A549 (cell line): ENCODE data around the gene KCNG4. TPM values are rescaled to one million over a fixed set of nuclear protein-coding genes. Genes with fewer than 3 reads are reported as not detected.

ENCODE experiments used
- ATAC-seq, 2 experiments: fragments of 200-7000 bp in 1 of 2; fragments of >200 bp in 1 of 2; cut with Nextera tagmentation in 1 of 2; cut with Tn5 transposase in 1 of 2; 3 replicates each; pipeline versions ENCODE4 v1.8.0 to v1.9.1; 2018 to 2020; ENCODE audit warnings: mild to moderate bottlenecking in 1 of 2, moderate library complexity in 1 of 2
- CTCF ChIA-PET: fragments of 300-600 bp; sonication (Branson Sonifier 250); formaldehyde crosslinking; extraction: SDS; loops from one replicate; lab custom pipeline; 2021; ENCODE audit warnings: antibody characterized with exemption, inconsistent platforms; lab: Yijun Ruan, JAX
- POLR2A ChIA-PET: fragments of 350-600 bp; formaldehyde crosslinking; extraction: SDS; loops from one replicate; lab custom pipeline; 2021; ENCODE audit warnings: antibody characterized with exemption, inconsistent platforms; lab: Yijun Ruan, JAX
- DNase-seq, 2 experiments: peaks; one replicate each; pipeline versions ENCODE4 v3.0.0 to v3.0.0-alpha.2; 2011 to 2016; ENCODE audit warnings: low read depth in 1 of 2, low spot score in 1 of 2
- FAIRE-seq: peaks from 2 replicates; lab custom pipeline; 2011; peaks lifted over from hg19 to GRCh38; lab: Jason Lieb, UNC
- H3K27ac ChIP-seq, 2 experiments: fragments of >200 bp; sonication (Bioruptor Twin); formaldehyde crosslinking; 3 replicates each; pipeline ENCODE4 v1.5.1; 2016 to 2017
- H3K4me1 ChIP-seq: fragments of >200 bp; sonication (Bioruptor Twin); formaldehyde crosslinking; 3 replicates; pipeline ENCODE4 v1.6.1; 2016
- H3K4me2 ChIP-seq: fragments of >200 bp; sonication (Bioruptor Twin); formaldehyde crosslinking; 3 replicates; pipeline ENCODE4 v1.6.1; 2016
- H3K4me3 ChIP-seq: fragments of >200 bp; sonication (Bioruptor Twin); formaldehyde crosslinking; 3 replicates; pipeline ENCODE4 v1.5.1; 2016
- H3K9me3 ChIP-seq: fragments of >200 bp; sonication (Bioruptor Twin); formaldehyde crosslinking; 3 replicates; pipeline ENCODE4 v1.6.1; 2016
- BHLHE40 ChIP-seq: IDR thresholded peaks from 2 replicates; pipeline ENCODE4 v1.6.1; 2012; ENCODE audit warnings: low read depth, low read length, inconsistent platforms
- CBX8 ChIP-seq: fragments of 200-600 bp; sonication (generic); IDR thresholded peaks from 2 replicates; pipeline ENCODE4 v1.6.1; 2016
- CEBPB ChIP-seq, 2 experiments: fragments of >200 bp in 1 of 2; sonication (Bioruptor Twin) in 1 of 2; formaldehyde crosslinking in 1 of 2; IDR thresholded peaks; 2 replicates each; pipeline ENCODE4 v1.6.1; 2012 to 2016
- EHMT2 ChIP-seq: fragments of 200-600 bp; sonication (generic); IDR thresholded peaks from 2 replicates; pipeline ENCODE4 v1.6.1; 2016; ENCODE audit warnings: antibody characterized with exemption, low read depth, mild to moderate bottlenecking, moderate library complexity
- HEYL ChIP-seq: fragments of 250-450 bp; sonication (Bioruptor Pico); IDR thresholded peaks from 2 replicates; pipeline ENCODE4 v1.8.0; 2021; ENCODE audit warnings: mild to moderate bottlenecking, moderate library complexity
- JUN ChIP-seq, 2 experiments: fragments of >200 bp; sonication (Bioruptor Twin); formaldehyde crosslinking; IDR thresholded peaks; 2 replicates in 1 of 2; 3 replicates in 1 of 2; pipeline ENCODE4 v1.6.1; 2016 to 2017
- KDM1A ChIP-seq: fragments of 200-600 bp; sonication (generic); IDR thresholded peaks from 2 replicates; pipeline ENCODE4 v1.6.1; 2016; ENCODE audit warnings: low read depth, mild to moderate bottlenecking
- KDM5A ChIP-seq: fragments of 200-600 bp; sonication (generic); IDR thresholded peaks from 2 replicates; pipeline ENCODE4 v1.6.1; 2016; ENCODE audit warnings: antibody characterized with exemption, mild to moderate bottlenecking
- MYC ChIP-seq: IDR thresholded peaks from 2 replicates; pipeline ENCODE4 v1.6.1; 2012; ENCODE audit warnings: mild to moderate bottlenecking, inconsistent platforms, low read length, improper control_type of control experiment, borderline replicate concordance
- NPAS2 ChIP-seq: fragments of 250-450 bp; sonication (Bioruptor Pico); IDR thresholded peaks from 2 replicates; pipeline ENCODE4 v1.8.0; 2022; ENCODE audit warnings: mild to moderate bottlenecking, moderate library complexity, borderline replicate concordance
- NR3C1 ChIP-seq: fragments of >200 bp; sonication (Bioruptor Twin); formaldehyde crosslinking; IDR thresholded peaks from 3 replicates; pipeline ENCODE4 v1.6.1; 2017
- POLR2AphosphoS2 ChIP-seq: conservative IDR thresholded peaks from 2 replicates; pipeline ENCODE4 v1.6.1; 2012; ENCODE audit warnings: low read length, improper control_type of control experiment, inconsistent platforms
- RAD21 ChIP-seq, 2 experiments: fragments of >200 bp in 1 of 2; sonication (Bioruptor Twin) in 1 of 2; formaldehyde crosslinking in 1 of 2; IDR thresholded peaks in 1 of 2; conservative IDR thresholded peaks in 1 of 2; 2 replicates in 1 of 2; 3 replicates in 1 of 2; pipeline ENCODE4 v1.6.1; 2012 to 2018; ENCODE audit warnings: inconsistent platforms in 1 of 2
- RCOR1 ChIP-seq: fragments of 150-350 bp; IDR thresholded peaks from 2 replicates; pipeline ENCODE4 v1.6.1; 2014; ENCODE audit warnings: antibody characterized with exemption, low read length, low read depth
- SMC3 ChIP-seq: fragments of >200 bp; sonication (Bioruptor Twin); formaldehyde crosslinking; IDR thresholded peaks from 3 replicates; pipeline ENCODE4 v1.6.1; 2018; ENCODE audit warnings: inconsistent platforms
- TP53 ChIP-seq: fragments of 250-450 bp; sonication (Bioruptor Pico); IDR thresholded peaks from 2 replicates; pipeline ENCODE4 v1.5.0; 2021; ENCODE audit warnings: mild to moderate bottlenecking, moderate library complexity
- WGBS: methylation state at CpG from one replicate; pipeline ENCODE4 v1.1.6; 2017; ENCODE audit errors: missing lambda C conversion rate; 5-methylcytosine and 5-hydroxymethylcytosine counted together
- polyA plus RNA-seq, 4 experiments: library from polyadenylated mRNA; depleted of rRNA in 3 of 4; stranded (reverse); fragments of >200 nt; fragmentation: RNase III in 1 of 4; extraction: RNeasy Plus Mini Kit Qiagen cat#74134 plus additional on column Dnase treatment in 1 of 4; gene quantifications; 2 replicates in 3 of 4; 3 replicates in 1 of 4; pipeline ENCODE4 v1.2.3, GENCODE V29; 2011 to 2017
- TF ChIP-seq, protein P1 (sequence below): fragments of >200 bp; sonication (Bioruptor Twin); formaldehyde crosslinking; IDR thresholded peaks from 3 replicates; pipeline ENCODE4 v1.5.1; 2016
- TF ChIP-seq, protein P2 (sequence below): fragments of >200 bp; sonication (Bioruptor Twin); formaldehyde crosslinking; IDR thresholded peaks from 3 replicates; pipeline ENCODE4 v1.6.1; 2016

The KCNG4 gene
- polyA plus RNA-seq, 2 of the 4 experiments (the other 2 are of a cell fraction) = not detected

DNA sequence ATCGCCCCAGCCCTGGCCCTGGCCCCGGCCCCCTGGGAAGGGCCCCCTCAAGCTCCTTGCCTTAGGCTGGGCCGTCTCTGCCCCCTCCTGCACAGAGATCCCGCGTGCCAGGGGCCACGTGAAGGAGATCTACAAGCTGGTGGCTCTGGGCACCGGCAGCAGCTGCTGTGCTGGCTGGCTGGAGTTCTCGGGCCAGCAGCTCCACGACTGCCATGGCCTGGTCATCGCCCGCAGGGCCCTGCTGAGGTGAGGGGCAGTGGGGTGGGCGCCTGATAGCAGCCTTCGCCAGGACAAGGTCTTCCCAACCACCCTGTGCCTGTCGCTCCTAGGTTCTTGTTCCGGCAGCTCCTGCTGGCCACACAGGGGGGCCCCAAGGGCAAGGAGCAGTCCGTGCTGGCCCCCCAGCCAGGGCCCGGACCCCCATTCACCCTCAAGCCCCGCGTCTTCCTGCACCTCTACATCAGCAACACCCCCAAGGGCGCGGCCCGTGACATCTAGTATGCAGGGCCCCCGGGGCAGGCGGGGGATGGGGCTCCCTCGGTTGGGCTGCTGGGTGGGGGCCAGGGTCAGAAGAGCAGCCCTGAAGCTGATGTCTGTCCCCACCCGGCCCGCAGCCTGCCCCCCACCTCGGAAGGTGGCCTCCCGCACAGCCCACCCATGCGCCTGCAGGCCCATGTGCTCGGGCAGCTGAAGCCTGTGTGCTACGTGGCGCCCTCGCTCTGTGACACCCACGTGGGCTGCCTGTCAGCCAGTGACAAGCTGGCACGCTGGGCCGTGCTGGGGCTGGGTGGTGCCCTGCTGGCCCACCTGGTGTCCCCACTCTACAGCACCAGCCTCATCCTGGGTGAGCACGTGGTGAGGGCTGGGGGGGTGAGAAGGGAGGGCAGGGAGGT, 44.4 kb downstream of the KCNG4 start:
- Histone ChIP-seq H3K4me2 (no peak overlapping the region), H3K4me3 (no peak overlapping the region), H3K4me1 (no peaks in the 10 kb centered on the region), H3K27ac (no peak overlapping the region), H3K9me3 (no peaks in the 10 kb centered on the region)
- DNase-seq (no peak), FAIRE-seq (no peak), ATAC-seq (no peak)
- 83% methylated on average over 6 of the region's 38 CpGs for WGBS
- POLR2A ChIA-PET = no interaction called here
- CTCF ChIA-PET = interaction anchor here (0.9 to 2.6 kb wide), 7 partner anchors 8 to 310 kb away, joined by 3 to 21 read pairs (median 3); partner anchors contain the start of gene TAF1C
- TF ChIP-seq CEBPB (IDR thresholded peaks at IDR 0.05) (no peak), BHLHE40 (no peak), MYC (no peak), KDM1A (no peak), CBX8 (no peak), NPAS2 (no peak), JUN (IDR thresholded peaks at IDR 0.05) (no peak), TP53 (no peak), EHMT2 (no peak), KDM5A (no peak), RCOR1 (no peak), RAD21 (conservative IDR thresholded peaks at IDR 0.05 in 1 of 2, IDR thresholded peaks at IDR 0.05 in 1 of 2) (no peak)
- TF ChIP-seq, protein P1, sequence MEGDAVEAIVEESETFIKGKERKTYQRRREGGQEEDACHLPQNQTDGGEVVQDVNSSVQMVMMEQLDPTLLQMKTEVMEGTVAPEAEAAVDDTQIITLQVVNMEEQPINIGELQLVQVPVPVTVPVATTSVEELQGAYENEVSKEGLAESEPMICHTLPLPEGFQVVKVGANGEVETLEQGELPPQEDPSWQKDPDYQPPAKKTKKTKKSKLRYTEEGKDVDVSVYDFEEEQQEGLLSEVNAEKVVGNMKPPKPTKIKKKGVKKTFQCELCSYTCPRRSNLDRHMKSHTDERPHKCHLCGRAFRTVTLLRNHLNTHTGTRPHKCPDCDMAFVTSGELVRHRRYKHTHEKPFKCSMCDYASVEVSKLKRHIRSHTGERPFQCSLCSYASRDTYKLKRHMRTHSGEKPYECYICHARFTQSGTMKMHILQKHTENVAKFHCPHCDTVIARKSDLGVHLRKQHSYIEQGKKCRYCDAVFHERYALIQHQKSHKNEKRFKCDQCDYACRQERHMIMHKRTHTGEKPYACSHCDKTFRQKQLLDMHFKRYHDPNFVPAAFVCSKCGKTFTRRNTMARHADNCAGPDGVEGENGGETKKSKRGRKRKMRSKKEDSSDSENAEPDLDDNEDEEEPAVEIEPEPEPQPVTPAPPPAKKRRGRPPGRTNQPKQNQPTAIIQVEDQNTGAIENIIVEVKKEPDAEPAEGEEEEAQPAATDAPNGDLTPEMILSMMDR = no peak
- TF ChIP-seq, protein P2, sequence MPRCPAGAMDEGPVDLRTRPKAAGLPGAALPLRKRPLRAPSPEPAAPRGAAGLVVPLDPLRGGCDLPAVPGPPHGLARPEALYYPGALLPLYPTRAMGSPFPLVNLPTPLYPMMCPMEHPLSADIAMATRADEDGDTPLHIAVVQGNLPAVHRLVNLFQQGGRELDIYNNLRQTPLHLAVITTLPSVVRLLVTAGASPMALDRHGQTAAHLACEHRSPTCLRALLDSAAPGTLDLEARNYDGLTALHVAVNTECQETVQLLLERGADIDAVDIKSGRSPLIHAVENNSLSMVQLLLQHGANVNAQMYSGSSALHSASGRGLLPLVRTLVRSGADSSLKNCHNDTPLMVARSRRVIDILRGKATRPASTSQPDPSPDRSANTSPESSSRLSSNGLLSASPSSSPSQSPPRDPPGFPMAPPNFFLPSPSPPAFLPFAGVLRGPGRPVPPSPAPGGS = no peak

DNA sequence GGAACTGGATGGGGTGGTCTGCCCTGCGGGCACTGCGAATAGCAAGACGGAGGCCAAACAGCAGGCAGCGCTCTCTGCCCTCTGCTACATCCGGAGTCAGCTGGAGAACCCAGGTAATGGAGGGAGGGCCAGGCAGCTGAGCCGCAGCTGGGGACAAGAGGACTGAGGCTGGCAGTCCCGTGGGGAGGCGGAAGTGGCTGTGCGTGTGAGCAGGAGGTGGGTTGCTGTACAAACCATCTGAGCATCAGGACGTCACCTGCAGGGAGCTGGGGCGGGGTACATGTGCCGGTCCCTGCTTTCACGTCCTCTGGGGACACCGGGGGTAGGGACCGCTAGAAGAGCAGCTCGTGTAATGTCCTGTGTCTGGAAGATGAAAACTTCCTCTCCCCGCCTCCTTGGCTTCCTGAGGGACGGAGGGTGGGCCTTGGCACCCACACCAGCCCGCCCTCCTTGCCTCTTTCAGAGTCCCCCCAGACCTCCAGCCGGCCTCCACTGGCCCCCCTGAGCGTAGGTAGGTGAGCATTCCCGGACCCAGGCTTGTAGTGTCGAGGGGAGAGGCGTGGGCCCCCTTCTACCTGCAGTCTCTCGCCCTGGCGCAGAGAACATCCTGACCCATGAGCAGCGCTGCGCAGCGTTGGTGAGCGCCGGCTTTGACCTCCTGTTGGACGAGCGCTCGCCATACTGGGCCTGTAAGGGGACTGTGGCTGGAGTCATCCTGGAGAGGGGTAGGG, 45.2 kb downstream of the KCNG4 start:
- H3K9me3 ChIP-seq = no peaks in the 10 kb centered on the region
- ChIA-PET POLR2A (no interaction called here), CTCF (interaction anchor here (0.9 to 2.6 kb wide), 5 partner anchors 7 to 311 kb away, joined by 3 to 21 read pairs (median 4); partner anchors contain the start of gene TAF1C)
- no peak for DNase-seq
- no peak for ATAC-seq
- TF ChIP-seq POLR2AphosphoS2 (no peak), NR3C1 (no peak), SMC3 (no peak), HEYL (CRISPR knock-in tag) (no peak), KDM5A (no peak)
- H3K4me3 ChIP-seq = no peak overlapping the region
- no peak overlapping the region for H3K27ac ChIP-seq
- H3K4me1 ChIP-seq = no peaks in the 10 kb centered on the region
- H3K4me2 ChIP-seq = no peak overlapping the region
- 78% methylated on average over 32 of the region's 34 CpGs for WGBS
- FAIRE-seq = no peak

DNA sequence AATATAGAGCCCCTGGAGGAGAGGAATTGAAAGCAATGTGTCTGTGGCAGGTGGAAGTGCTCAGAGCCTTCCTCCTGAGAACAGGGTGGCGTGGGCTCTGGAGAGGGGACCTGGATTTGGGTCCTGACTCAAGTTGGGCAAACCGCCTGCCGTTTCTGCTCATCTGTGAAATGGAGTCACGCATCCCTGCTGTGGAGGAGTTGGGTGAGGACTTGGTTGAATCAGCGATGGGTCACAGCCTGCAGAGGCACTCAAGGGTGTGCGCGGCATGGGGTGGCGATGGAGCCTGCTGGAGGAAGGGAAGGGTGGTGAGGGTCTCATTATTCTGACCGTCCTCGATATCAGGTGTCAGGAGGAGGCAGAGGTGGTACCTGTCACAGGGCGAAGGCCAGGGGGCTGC, 45.8 kb downstream of the KCNG4 start:
- H3K9me3 ChIP-seq = no peaks in the 10 kb centered on the region
- ATAC-seq (no peak), FAIRE-seq (no peak), DNase-seq (no peak)
- H3K4me2 ChIP-seq = no peak overlapping the region
- TF ChIP-seq CEBPB (IDR thresholded peaks at IDR 0.05) = no peak
- no peak overlapping the region for H3K4me3 ChIP-seq
- WGBS = 76% methylated on average over 11 of the region's 11 CpGs
- ChIA-PET POLR2A (no interaction called here), CTCF (interaction anchor here (1.1 to 2.1 kb wide), 3 partner anchors 16 to 105 kb away, joined by 3 to 5 read pairs (median 3); no protein-coding TSS in a partner anchor)
- H3K4me1 ChIP-seq = no peaks in the 10 kb centered on the region
- no peak overlapping the region for H3K27ac ChIP-seq
